Measurements from ENCODE around the gene GPATCH2L.

DNA sequence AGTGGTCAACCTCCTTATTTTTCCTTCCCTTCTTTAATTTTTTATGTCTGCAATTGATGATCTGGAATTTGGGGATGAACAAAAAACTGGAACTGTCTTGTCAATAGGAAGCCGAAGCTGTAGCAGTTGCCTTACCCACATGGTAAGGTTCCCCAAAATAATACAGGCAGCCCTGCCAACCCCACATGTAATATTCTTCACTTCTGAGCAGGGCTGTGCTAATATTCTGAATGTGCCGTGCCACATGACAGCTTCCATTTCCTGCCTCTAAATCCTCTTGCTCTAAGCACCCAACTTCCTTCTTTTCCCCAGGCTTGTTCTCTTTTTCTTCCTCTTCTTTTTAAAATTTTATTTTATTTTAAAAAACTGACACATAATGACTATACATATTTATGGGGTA, 39.6 kb downstream of the GPATCH2L start:
- TF ChIP-seq, protein P1, sequence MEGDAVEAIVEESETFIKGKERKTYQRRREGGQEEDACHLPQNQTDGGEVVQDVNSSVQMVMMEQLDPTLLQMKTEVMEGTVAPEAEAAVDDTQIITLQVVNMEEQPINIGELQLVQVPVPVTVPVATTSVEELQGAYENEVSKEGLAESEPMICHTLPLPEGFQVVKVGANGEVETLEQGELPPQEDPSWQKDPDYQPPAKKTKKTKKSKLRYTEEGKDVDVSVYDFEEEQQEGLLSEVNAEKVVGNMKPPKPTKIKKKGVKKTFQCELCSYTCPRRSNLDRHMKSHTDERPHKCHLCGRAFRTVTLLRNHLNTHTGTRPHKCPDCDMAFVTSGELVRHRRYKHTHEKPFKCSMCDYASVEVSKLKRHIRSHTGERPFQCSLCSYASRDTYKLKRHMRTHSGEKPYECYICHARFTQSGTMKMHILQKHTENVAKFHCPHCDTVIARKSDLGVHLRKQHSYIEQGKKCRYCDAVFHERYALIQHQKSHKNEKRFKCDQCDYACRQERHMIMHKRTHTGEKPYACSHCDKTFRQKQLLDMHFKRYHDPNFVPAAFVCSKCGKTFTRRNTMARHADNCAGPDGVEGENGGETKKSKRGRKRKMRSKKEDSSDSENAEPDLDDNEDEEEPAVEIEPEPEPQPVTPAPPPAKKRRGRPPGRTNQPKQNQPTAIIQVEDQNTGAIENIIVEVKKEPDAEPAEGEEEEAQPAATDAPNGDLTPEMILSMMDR (IDR thresholded peaks at IDR 0.05): no peak
- TF ChIP-seq POLR2AphosphoS5 (IDR thresholded peaks at IDR 0.05): no peak
